Measurements from ENCODE around the gene NEO1.

The NEO1 gene

DNA sequence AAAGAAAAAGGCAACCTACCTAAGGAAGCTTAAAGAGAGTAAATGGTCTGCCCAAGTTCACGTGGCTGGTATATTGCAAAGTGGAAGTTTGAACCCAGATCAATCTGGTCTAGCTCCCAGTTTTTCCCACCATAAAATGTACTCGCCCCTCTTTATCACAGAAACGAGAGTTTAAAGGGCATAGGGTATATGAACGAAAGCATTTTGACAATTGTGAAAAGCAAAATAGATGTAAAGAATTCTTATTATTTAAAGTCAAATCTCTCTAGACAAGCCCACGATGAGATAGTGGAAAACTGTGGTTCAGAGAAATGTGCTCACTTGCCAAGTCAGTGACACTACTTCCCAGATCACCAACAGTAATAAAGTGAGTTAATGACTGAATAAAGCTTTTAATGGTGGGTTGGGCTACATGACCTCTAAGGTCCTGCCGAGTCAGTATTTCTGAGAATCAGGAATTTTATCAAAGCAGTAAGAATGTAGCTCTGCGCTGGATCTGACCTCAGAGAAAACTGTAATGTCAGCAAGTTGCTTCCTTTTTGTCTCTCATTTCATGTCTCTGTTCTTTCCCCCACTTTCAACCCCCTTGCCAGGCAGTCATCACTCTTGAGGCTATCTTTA, 23.3 kb upstream of the NEO1 start:
- DNase-seq (ENCODE audit: low read depth in 2 of 2) = no peak

DNA sequence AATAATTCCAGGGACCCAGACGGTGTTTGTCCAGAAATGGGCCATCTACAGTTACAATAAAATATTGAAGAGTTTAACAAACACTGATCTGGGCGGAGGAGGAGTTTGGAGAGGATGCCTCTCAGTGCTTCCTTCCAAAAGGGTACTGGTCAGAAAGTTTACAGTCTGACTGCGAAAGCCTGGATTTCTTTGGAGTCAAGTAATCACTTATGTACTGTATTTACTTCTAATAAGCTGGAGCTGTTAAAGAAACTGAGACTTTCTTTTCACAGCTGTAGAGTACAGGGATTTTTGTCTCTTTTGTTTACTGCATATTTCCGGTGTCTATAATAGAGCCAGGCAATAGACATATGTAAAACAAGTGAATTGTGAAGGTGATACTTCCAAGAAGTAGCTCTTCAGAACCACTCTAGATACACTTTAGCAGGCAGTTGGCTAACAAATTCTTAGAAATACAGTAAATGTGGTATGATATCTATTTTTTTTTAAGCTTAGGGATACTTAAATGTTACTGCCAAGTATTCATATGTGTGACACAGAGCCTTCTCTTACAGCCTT, 22.1 kb upstream of the NEO1 start:
- DNase-seq (ENCODE audit: low read depth in 2 of 2) = no peak

DNA sequence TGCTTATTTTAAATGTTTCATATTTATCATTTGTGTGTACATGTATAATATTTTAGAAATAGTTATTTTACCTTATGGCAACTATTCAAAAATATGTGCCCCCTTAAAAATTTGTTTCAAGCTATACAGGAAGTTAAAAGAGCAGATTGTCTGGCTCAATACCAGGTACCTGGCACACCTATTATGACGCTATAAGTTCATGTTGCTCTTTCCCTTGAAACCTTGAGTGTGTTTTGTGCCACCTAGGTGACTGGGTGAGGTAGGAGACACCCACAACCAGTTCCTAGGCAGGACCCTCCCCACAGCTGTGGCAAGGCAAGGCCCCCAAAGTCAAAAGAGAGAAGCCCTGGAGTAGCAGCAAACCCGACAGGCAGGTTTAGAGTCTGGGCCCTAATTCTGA, 20.6 kb upstream of the NEO1 start:
- no peak for DNase-seq (ENCODE audit: low read depth in 2 of 2)

DNA sequence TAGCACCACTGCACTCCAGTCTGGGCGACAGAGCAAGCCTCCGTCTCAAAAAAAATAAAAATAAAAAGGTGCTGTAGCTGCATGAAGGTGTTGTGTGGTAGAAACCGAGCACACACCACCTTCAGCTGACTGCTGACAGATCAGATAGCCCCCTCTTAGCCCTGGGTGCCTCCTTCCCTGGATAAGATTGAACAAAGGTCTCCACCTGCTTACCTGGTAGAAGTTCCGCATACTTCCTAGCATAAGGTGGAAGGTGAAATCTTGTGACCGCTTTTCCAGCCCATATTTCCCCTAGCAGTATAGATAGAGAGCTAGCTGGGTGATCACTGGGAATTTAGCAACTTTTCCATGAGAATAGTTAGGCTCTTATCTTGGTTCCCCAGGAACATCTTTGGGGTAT, 18.7 kb upstream of the NEO1 start:
- DNase-seq (ENCODE audit: low read depth in 2 of 2) = no peak

DNA sequence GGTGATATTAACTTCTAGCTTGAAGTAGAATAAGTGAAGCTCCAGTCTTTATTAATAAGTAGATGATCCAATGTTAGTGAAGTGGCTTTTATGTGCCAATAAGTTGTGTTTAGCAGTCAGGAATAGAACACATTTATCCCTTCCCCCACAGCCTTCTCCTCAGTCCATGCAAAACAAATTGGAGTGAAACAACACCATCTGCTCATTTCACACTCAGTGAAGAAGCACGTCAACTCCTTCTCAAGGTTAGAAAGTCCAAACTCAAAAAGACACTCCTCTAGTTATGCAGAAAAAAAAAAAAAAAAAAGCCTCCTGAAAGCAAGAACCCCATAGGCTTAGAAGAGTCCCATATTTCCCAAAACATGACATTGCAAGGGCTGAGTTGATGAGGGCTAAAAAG, 18.0 kb upstream of the NEO1 start:
- no peak for DNase-seq (ENCODE audit: low read depth in 2 of 2)

DNA sequence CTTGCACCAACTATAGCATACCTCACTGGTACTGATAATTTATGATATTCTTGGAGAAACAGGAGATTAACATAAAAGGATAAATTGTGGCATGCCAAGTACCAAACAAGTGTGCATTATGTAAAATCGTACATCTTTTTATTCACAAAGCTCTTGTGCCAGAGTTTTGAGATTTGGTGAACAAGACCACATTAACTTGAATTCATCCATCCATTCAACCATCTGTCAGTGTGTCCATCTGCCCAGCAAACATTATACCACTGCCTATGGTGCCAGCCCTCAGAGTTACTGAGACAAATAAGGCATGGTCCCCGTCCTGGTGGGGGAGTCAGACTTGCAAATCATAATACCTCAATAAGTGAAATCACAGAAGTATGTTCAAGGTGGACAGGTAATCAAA, 17.0 kb upstream of the NEO1 start:
- no peak for DNase-seq (ENCODE audit: low read depth in 2 of 2)

DNA sequence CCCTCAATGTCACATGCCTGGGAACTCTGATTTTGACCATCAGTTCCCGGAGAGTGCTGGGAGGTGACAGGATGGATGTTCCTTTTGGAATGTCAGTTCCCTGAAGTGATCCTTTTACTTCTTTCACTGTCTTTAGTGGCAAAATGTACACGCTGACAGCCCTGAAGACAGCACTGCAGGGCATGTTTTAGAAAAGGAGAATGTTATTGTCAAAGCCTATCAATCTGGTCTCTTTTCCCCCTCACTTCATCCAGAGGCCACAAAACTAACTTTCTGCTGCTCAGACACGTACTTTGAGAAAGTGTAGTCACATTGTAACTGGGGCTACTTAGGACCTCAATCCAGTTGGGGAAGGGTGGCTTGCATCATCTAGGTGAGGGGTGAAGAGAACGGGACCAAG, 14.0 kb upstream of the NEO1 start:
- DNase-seq (ENCODE audit: low read depth in 2 of 2) = no peak

DNA sequence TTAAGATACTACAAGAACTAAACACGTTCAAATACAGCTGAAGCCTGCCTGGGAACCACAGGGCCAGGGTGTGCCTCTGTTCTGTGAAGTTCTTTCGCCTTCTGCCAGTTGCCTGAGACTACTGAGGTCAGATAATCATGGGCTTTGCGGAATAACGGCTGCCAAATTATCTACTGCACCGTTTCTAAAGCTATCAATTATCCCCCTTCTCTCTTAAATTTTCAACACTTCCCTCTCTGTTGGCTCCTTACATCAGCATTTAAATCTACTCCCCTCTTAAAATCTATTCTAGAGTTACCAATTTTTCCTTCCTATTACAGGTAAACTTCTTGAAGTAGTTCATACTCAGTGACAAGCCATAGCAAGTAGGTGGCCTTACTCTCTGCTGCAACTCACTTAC, 6.2 kb upstream of the NEO1 start:
- no peak for DNase-seq (ENCODE audit: low read depth in 2 of 2)

DNA sequence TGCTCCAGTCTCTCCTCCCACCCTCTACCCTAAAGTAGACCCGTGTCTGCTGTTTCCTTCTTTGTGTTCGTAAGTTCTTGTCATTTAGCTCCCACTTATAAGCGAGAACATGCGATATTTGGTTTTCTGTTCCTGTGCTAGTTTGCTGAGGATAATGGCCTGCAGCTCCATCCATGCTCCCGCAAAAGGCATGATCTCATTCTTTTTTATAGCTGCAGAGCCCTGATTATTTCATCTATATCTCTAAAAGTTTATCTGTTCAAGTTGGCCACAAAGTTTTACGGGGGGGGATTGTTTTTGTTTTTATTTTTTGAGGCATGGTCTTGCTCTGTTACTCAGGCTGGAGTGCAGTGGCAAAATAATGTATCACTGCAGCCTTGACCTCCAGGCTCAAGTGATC, 4.4 kb upstream of the NEO1 start:
- no peak for DNase-seq (ENCODE audit: low read depth in 2 of 2)

DNA sequence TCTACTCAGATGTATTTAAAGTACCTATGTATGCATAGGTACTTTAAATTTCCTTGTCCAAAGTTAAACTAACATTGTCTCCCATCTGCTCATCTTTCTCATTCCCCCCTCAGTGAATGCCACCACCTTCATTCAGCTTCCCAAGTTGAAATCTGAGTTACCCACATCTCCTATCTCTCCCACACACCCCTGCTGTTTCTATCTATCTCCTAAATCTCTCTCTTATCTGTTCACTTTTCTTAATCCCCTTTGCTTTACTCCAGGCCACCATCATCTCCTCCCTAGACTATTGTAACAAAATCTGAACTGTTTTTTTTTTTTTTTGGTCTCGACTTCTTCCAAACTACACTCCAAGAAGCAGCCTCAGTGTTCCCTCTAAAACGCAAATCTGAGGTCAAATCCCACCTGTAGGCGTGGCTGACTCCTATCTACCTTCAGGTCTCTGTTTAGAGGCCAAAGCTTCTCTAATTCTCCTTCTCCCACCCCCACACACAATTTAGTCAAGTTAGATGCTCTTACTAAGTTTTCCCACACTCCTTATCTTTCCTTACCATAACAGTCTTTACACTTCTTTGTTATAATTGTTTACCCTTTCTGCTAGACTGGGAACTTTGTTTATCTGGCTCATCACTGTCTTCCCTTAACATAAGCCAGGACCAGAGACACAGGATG, 3.5 kb upstream of the NEO1 start:
- DNase-seq (ENCODE audit: low read depth in 2 of 2) = no peak

DNA sequence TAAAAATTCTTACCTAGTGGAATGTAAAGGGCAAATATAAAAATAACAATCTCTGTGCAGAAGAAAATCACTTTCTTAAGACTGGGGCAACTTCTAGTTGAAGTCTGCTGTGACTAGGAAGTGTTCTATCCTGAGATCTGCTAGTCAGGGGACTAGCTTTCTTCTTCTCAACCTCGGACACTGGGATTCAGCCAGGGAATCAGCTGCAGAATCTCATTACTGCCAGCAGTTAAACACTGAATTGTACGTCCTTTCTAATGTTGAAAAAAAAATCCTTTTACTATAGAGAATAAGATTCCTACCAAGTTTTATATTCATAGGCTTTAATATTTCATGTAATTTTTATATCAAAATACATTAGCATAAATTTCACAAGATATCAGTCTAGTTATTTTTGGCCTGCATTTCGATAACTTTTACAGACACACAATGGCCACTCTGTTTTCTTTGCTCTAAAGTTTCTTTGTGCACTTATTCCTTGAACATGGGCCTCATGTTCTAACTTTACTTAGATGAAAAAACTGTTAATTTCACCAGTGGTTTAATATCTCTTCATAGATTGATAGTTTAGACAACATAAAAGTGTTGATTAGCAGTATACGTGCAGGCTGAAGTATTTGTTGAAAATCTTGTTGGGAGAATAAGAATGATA, 2.6 kb upstream of the NEO1 start:
- no peak for DNase-seq (ENCODE audit: low read depth in 2 of 2)

DNA sequence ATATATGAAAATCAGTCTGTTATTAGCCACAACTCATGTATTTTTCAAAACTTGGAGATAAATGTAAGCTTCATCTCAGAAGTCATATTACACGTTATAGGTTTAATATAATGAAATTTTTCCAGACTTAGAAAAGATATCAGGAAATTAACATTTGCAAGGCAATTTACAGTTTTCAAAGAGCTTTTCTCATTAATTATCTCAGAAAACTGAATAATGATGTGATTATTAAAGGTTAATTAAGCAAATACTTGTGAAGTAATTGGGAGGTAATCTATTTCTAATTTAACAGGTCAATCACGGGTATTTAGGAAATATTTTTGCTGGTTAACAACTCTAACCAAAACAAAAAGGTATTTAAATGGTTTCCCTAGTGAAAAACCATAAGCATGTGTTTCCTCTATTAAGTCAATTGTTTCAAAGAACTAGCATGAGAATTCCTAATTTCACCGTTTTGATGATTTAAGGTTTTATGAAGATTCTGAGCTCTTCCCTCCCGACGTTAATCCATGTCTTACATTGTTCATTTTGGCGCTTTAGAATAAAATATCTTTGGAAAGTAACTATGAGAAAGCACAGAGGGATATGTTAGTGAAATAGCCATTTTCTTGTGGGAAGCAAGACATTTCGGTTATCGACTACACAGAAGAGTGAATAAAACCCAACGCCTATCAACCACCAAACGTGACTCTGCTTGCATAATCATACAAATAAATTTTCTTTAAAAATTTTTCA, 1.5 kb upstream of the NEO1 start:
- DNase-seq (ENCODE audit: low read depth in 2 of 2) = no peak

DNA sequence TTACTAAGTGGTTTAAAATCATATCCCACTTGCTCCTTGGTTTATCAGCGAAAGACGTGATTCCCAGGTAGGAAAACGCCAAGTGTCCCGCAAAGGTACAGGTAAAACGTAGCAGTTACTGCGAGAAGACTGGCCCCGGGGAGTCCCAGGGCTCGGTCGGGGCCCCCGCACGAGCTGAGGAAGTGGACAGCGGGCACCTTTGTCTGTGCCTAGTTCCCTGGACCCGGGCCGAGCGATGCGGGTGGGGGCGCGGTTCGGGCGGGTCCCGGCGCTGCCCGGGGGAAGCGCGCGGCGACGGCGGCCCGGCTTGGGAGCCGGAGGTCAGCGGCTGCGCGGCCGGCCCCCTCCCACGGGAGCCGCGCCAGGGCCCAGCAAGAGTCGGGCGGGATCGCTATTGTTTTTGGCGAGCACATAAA, 864 bp upstream of the NEO1 start:
- DNase-seq (ENCODE audit: low read depth in 2 of 2) = no peak

DNA sequence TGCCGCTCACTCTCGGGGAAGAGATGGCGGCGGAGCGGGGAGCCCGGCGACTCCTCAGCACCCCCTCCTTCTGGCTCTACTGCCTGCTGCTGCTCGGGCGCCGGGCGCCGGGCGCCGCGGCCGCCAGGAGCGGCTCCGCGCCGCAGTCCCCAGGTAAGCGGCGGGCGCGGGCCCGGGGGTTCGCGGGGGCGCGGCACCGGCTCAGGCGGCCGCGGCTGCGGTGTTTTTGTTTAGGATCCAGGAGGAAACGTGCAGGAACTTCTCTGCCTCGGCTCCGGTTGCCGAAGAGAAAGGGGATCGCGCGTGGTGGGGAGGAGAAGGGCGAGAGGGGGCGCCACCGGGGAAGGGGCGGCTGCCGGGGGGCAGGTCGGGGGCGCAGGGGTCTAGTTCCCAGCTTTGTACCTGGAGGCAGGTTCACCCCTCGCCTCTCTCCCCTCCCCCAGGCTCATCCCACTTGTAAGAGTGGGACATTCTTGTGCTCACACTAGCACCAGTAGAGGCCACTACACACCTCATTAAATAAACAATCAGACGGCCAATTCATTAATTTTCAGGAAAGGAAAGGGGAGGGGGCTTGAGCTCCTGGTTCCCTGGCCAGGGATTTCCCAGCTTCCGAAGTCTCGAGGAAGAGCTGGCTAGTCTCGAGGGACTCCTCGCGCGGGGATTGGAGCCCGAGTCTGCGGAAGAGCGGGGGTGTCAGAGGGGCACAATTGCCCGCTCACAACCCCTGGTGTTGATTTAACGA, 562 bp downstream of the NEO1 start:
- DNase-seq (ENCODE audit: low read depth in 2 of 2) = no peak

DNA sequence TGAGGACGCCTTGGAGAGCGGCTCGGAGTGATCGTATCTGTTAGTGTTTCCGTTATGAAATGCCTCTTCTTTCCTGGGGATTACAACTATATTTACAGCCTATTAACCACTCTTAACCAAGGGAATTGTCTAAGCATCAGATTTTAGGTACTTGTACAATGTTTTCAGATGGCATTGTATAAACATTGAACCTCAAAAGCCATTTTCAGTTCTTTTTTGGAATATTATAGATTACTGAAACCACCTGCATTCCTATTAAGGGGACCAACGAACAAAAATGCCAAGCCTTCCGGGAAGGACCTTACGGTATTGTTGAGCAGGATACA, 1.1 kb downstream of the NEO1 start:
- no peak for DNase-seq (ENCODE audit: low read depth in 2 of 2)

DNA sequence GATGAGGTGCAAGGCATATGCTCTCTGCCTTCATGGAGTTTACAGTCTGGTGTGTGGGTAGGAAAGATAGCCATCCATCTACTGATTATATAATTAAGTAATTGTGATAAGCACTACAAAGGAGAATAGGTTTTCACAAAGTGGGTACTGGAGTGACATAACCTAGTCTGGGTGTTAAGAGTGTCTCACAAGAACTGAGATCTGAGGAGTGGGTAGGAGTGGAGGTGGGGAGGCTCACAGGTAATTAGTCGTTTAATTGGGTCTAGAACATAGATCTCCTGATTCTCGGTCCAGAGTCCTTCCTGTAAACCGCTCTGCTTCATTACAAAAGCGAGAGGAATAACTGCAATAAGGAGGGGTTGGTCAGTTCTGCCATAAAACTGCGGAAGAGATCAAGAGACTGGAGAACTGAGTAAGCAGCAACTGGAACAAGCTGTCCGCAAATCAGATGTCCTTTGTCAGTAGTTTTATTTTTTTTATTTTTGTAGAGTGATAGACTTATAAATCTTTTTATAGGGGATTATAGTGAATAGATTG, 2.2 kb downstream of the NEO1 start:
- no peak for DNase-seq (ENCODE audit: low read depth in 2 of 2)

DNA sequence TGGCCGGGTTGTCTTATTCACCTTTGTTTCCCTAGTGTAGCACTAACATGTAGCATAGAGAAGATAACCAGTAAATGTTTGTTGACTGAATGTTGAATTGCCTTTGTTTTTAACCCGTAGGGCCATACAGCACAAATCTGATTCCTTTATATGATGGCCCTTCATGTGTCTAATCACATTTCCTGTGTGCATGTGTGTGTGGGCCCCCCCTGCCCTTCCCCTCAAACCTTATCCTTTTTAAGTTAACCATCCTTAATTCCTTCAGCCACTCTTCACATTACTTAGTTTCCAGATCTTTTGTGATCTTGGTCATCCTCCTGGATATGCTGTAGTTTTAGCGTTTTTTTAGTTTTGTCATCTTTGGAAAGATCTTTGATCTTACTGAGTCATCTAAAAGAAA, 4.2 kb downstream of the NEO1 start:
- no peak for DNase-seq (ENCODE audit: low read depth in 2 of 2)

DNA sequence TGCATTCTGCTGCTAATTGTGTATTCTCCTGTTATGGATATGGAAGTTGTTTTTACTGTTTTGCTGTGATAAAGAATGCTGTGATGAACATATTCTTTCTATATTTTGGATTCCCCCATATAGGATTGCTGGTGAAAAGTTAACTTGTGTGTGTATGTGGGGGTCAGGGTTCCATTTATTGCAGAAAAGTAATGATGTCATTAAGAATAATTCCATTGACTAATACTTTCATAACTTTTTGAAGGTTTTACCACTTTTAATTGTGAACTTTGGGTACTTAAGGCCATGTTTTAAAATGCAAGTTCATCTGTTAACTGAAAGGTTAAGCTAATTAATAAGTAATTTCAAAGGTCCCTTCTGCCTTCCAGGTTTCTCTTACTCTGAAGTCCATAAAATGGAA, 6.2 kb downstream of the NEO1 start:
- no peak for DNase-seq (ENCODE audit: low read depth in 2 of 2)

DNA sequence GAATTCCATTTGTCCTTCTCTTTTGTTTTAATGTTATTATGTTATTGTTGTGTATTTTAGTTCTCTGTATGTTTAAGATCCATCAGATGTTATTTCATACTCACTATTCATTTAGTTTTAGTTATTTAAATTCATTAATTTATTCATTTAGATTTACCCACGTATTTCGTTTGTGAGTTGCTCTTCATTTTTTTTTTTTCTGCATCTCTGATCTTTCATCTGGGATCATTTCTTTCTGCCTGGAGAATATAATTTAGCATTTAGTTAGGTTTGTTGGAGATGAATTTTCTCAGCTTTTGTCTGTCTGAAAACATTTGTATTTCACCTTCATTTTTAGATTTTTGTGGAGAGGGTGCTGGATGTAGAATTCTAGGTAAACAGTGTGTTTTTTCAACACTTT, 12.9 kb downstream of the NEO1 start:
- no peak for DNase-seq (ENCODE audit: low read depth in 2 of 2)

DNA sequence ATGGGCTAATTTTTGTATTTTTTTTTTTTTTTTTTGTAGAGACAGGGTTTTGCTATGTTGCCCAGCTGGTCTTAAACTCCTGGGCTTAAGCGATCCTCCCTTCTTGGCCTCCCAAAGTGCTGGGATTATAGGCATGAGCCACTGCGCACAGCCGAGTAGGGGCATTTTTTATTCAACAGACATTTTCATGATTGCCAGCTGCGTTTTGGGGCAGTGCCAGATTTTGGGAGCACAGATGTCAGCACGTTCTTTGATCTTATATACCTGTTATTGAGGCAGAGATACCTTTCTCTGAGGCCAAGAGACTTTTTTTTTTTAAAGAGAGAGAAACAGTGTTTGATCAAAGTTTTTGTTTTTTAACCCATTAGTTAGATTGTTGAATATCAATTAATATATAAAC, 16.8 kb downstream of the NEO1 start:
- DNase-seq (ENCODE audit: low read depth in 2 of 2) = no peak

DNA sequence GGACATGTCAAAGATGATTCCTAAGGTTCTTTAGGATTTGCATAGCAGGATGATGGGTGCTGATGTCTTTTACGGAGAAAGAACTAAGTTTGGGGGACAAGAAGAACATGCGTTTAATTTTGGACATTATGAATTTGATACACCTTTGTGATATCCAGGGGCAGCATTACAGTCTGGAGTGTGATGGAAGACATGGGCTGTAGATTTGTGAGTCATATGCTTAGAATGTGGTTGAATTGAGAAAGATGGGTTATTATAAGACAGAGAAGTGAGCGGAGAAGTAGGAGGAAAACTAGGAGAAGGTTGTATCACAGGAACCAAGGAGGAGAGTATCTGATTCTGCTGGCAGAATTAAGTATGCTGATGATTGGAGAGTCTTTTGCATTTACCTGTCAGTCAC, 20.6 kb downstream of the NEO1 start:
- no peak for DNase-seq (ENCODE audit: low read depth in 2 of 2)

DNA sequence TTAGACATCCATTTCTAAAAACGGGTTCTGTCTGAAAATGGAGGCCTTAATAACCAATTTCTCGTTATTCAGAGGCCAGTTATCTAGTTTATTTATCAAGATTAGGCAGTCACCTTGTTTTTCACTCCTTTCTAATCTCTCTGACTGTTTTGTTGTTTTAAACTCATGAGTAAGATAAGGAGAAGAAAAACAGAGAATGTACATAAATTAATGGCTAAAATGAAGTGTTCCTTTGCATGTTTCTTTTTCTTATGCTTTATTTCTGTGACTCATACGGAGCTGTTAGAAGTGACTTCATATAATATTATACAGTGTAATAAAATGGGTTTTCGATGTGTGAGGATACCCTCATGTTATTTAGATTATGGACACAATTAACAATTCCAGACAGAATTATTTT, 22.0 kb downstream of the NEO1 start:
- DNase-seq (ENCODE audit: low read depth in 2 of 2) = no peak

Measured in fibroblast of skin of left biceps (primary cell).